DND-41 (cell line): ENCODE measurements around the gene WDR62.

Experiments used
- CTCF ChIP-seq: IDR thresholded peaks from 2 replicates; pipeline ENCODE4 v1.5.1; 2012; ENCODE audit warnings: borderline replicate concordance, low read length, moderate library complexity, mild to moderate bottlenecking; ENCODE audit not compliant: poor library complexity, severe bottlenecking; ENCODE audit errors: extremely low read depth
- EZH2 ChIP-seq: IDR thresholded peaks from 3 replicates; pipeline ENCODE4 v1.6.1; 2012; ENCODE audit warnings: borderline replicate concordance, low read depth, mild to moderate bottlenecking, moderate library complexity, low read length, inconsistent platforms; ENCODE audit not compliant: severe bottlenecking

GRCh38 chr19:36081894-36082293, 27.2 kb downstream of the WDR62 start:
- TF ChIP-seq CTCF (no peak), EZH2 (no peak)
